DND-41 (cell line): ENCODE measurements around the gene NPTN.

Experiments
- ATAC-seq: fragments of 200-7000 bp; cut with Tn5 transposase; 3 replicates; pipeline ENCODE4 v1.9.1; 2021; ENCODE audit warnings: low read depth; ENCODE audit not compliant: insufficient read depth
- DNase-seq: peaks from one replicate; pipeline ENCODE4 v3.0.0-alpha.2; 2020
- H2AFZ ChIP-seq: 2 replicates; pipeline ENCODE4 v1.6.0; 2012; ENCODE audit warnings: low read depth, low read length
- H3K27ac ChIP-seq: 2 replicates; pipeline ENCODE4 v1.5.1; 2012; ENCODE audit warnings: low read length, inconsistent platforms
- H3K27me3 ChIP-seq: fragments of 200-600 bp; sonication (generic); 2 replicates; pipeline ENCODE4 v1.6.0; 2012; ENCODE audit warnings: low read length, mild to moderate bottlenecking, inconsistent platforms; ENCODE audit not compliant: insufficient read depth, poor library complexity
- H3K36me3 ChIP-seq: 2 replicates; pipeline ENCODE4 v1.5.1; 2012; ENCODE audit warnings: low read length, inconsistent platforms; ENCODE audit not compliant: insufficient read depth
- H3K4me1 ChIP-seq: 2 replicates; pipeline ENCODE4 v1.5.1; 2012; ENCODE audit warnings: mild to moderate bottlenecking, low read length; ENCODE audit not compliant: insufficient read depth
- H3K4me2 ChIP-seq: 2 replicates; pipeline ENCODE4 v1.6.0; 2012; ENCODE audit warnings: mild to moderate bottlenecking, moderate library complexity, low read length, inconsistent platforms; ENCODE audit not compliant: insufficient read depth
- H3K4me3 ChIP-seq, 2 experiments: fragments of 200-600 bp in 1 of 2; shearing (Covaris generic) in 1 of 2; 2 replicates each; pipeline ENCODE4 v1.5.1; 2012 to 2016; ENCODE audit warnings: inconsistent platforms in 2 of 2, low read length in 2 of 2, mild to moderate bottlenecking in 2 of 2, low read depth in 1 of 2, moderate library complexity in 1 of 2
- H3K79me2 ChIP-seq: 2 replicates; pipeline ENCODE4 v1.6.0; 2012; ENCODE audit warnings: low read length, inconsistent platforms; ENCODE audit not compliant: insufficient read depth
- H3K9ac ChIP-seq: 2 replicates; pipeline ENCODE4 v1.6.0; 2012; ENCODE audit warnings: low read depth, mild to moderate bottlenecking, inconsistent platforms, low read length, moderate library complexity
- H3K9me3 ChIP-seq: 2 replicates; pipeline ENCODE4 v1.5.1; 2012; ENCODE audit warnings: low read length, moderate library complexity, mild to moderate bottlenecking, inconsistent platforms; ENCODE audit not compliant: insufficient read depth, severe bottlenecking
- H4K20me1 ChIP-seq: 2 replicates; pipeline ENCODE4 v1.6.0; 2012; ENCODE audit warnings: low read length; ENCODE audit not compliant: insufficient read depth
- EZH2 ChIP-seq: IDR thresholded peaks from 3 replicates; pipeline ENCODE4 v1.6.1; 2012; ENCODE audit warnings: borderline replicate concordance, low read depth, mild to moderate bottlenecking, moderate library complexity, low read length, inconsistent platforms; ENCODE audit not compliant: severe bottlenecking
- TF ChIP-seq, protein P1 (sequence below): IDR thresholded peaks from 2 replicates; pipeline ENCODE4 v1.5.1; 2012; ENCODE audit warnings: borderline replicate concordance, low read length, moderate library complexity, mild to moderate bottlenecking; ENCODE audit not compliant: poor library complexity, severe bottlenecking; ENCODE audit errors: extremely low read depth

NPTN gene

DNA sequence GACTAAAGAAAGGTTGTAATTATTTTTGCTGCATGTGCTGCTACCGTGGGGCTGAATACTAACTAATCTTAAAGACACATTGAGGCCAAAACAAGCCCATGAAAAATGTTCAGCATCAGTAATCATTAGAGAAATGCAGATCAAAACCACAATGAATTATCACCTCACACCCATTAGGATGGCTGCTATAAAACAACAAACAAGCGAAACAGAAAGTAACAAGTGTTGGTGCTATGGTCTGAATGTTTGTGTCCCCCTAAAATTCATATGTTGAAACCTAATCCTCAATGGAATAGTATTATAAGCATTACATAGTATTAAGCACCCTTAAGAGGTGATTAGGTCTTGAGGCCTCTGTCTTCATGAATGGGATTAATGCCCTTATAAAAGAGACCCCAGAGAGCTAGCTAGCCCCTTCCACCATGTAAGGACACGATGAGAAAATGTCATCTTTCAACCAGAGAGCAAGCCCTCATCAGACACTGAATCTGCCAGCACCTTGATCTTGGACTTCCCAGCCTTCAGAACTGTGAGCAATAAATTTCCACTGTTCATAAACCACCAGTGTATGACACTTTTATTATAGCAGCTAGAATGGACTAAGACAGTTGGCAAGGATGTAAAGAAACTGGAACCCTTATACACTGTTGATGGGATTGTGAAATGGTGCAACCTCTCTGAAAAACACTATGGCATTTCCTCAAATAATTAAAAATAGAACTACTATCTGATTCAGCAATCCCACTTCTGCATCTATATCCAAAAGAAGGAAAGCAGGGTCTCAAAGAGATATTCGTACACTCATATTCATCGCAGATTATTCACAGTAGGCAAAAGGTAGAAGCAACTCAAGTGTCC lies 114.1 kb downstream of the NPTN start:
- no peak overlapping the region for H3K27ac ChIP-seq
- H4K20me1 ChIP-seq = no peaks in the 10 kb centered on the region
- H3K36me3 ChIP-seq = no peaks in the 10 kb centered on the region
- DNase-seq (no peak), ATAC-seq (no peak)
- H3K9me3 ChIP-seq = no peaks in the 10 kb centered on the region
- no peak overlapping the region for H3K4me3 ChIP-seq
- H2AFZ ChIP-seq = no peak overlapping the region
- H3K4me1 ChIP-seq = no peaks in the 10 kb centered on the region
- H3K9ac ChIP-seq = no peak overlapping the region
- TF ChIP-seq EZH2 = no peak
- no peaks in the 10 kb centered on the region for H3K79me2 ChIP-seq
- H3K4me2 ChIP-seq = no peak overlapping the region
- H3K27me3 ChIP-seq = peaks cover 11% of the 10 kb centered on the region

DNA sequence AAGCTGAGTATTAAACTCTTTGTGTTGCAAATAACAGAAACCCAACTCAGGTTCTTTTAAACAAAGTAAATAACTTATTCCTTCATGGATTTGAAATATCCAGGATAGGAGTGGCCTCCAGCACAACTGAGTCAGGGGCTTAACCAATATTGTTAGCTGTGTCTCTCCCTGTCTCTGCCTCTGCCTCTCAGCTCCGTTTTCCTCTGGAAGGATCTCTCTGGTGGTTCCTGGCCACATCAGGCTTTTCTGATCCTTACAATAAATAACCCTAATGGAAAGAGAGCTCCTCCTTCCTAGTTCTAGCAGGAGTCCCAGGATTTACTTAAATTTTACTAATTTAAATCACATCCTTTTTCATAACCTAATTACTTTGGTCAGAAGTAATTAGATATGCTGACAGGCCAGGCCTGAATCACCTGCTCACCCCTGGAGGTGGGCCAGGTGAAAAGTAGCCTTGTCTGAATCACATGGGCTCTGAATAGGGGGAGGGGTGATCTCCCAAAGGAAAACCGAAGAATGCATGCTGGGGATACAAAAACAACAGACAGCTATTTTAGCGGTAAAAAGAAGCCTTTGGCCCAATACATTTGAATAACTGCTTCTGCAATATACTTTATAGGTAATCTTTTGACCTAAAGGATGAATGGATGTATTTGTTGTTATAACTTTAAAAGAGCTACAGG lies 114.9 kb downstream of the NPTN start:
- Histone ChIP-seq H3K27me3 (peaks cover 11% of the 10 kb centered on the region), H3K36me3 (no peaks in the 10 kb centered on the region), H3K4me1 (no peaks in the 10 kb centered on the region), H3K9ac (no peak overlapping the region), H3K9me3 (no peaks in the 10 kb centered on the region), H3K4me3 (no peak overlapping the region), H4K20me1 (no peaks in the 10 kb centered on the region), H3K79me2 (no peaks in the 10 kb centered on the region), H3K4me2 (no peak overlapping the region), H3K27ac (no peak overlapping the region), H2AFZ (no peak overlapping the region)
- ATAC-seq = no peak
- DNase-seq = no peak
- TF ChIP-seq, protein P1, sequence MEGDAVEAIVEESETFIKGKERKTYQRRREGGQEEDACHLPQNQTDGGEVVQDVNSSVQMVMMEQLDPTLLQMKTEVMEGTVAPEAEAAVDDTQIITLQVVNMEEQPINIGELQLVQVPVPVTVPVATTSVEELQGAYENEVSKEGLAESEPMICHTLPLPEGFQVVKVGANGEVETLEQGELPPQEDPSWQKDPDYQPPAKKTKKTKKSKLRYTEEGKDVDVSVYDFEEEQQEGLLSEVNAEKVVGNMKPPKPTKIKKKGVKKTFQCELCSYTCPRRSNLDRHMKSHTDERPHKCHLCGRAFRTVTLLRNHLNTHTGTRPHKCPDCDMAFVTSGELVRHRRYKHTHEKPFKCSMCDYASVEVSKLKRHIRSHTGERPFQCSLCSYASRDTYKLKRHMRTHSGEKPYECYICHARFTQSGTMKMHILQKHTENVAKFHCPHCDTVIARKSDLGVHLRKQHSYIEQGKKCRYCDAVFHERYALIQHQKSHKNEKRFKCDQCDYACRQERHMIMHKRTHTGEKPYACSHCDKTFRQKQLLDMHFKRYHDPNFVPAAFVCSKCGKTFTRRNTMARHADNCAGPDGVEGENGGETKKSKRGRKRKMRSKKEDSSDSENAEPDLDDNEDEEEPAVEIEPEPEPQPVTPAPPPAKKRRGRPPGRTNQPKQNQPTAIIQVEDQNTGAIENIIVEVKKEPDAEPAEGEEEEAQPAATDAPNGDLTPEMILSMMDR = no peak
- no peak for TF ChIP-seq EZH2

DNA sequence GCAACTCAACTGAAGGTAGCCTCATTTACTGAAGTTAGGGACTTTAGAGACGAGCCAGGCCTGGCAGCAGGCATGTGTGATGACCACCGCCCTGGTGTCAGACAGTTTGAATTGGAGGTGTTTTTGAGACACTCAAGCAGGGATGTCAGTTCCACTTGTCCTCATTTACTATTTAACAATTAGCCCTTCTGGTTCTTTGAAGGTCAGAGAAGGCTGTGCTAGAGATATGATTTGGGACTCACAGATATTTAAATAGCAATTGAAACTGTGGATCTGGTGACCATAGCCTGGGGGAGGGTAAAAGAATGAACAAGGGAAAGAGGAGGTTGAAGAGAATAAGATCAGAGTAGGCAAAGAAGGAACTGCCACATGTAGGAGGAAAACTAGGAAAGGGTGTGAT lies 115.6 kb downstream of the NPTN start:
- DNase-seq (no peak), ATAC-seq (no peak)
- H3K27me3 ChIP-seq = peaks cover 11% of the 10 kb centered on the region
- no peak overlapping the region for H3K4me3 ChIP-seq
- no peaks in the 10 kb centered on the region for H3K9me3 ChIP-seq
- H3K4me2 ChIP-seq = no peak overlapping the region
- no peak overlapping the region for H2AFZ ChIP-seq
- no peak overlapping the region for H3K27ac ChIP-seq
- TF ChIP-seq, protein P1 = no peak
- H4K20me1 ChIP-seq = no peaks in the 10 kb centered on the region
- no peak overlapping the region for H3K9ac ChIP-seq
- H3K36me3 ChIP-seq = no peaks in the 10 kb centered on the region
- no peaks in the 10 kb centered on the region for H3K4me1 ChIP-seq
- H3K79me2 ChIP-seq = no peaks in the 10 kb centered on the region

DNA sequence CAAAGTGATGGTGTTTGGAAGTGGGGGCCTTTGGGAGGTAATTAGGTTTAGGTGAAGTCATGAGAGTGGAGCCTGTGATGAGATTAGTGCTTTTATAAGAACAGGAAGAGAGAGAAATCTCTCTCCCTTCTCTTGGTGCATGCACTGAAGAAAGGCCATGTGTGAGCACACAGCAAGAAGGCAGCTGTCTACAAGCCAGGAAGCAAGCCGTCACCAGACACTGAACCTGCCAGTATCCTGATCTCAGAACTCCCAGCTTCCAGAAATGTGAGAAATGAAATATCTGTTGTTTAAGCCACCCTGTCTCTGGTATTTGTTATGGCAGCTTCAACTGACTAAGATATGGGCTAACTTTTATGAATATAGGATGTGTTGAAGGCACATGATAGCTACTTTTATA lies 117.7 kb downstream of the NPTN start:
- Histone ChIP-seq H3K36me3 (no peaks in the 10 kb centered on the region), H3K27ac (no peak overlapping the region), H3K4me1 (no peaks in the 10 kb centered on the region), H3K4me3 (no peak overlapping the region), H3K9me3 (no peaks in the 10 kb centered on the region), H3K27me3 (peaks cover 7% of the 10 kb centered on the region), H3K79me2 (no peaks in the 10 kb centered on the region), H2AFZ (no peak overlapping the region), H4K20me1 (no peaks in the 10 kb centered on the region), H3K4me2 (no peak overlapping the region), H3K9ac (no peak overlapping the region)
- no peak for DNase-seq
- TF ChIP-seq, protein P1 = no peak
- TF ChIP-seq EZH2 = no peak
- ATAC-seq = no peak
